Adrenal gland (tissue), 5 donors: ENCODE measurements around the gene ARL8B.

ENCODE experiments used
- CTCF ChIP-seq, 6 experiments: fragments of 450-650 bp in 4 of 6; fragments of 200-600 bp in 2 of 6; sonication (generic) in 1 of 6; IDR thresholded peaks; 1 replicate in 5 of 6; 2 replicates in 1 of 6; pipeline versions ENCODE4 v1.5.1 to v1.8.0; 2016 to 2021; ENCODE audit warnings: antibody characterized with exemption in 6 of 6, mild to moderate bottlenecking in 2 of 6, moderate library complexity in 1 of 6
- POLR2A ChIP-seq, 2 donors: fragments of 450-650 bp; IDR thresholded peaks; one replicate each; pipeline ENCODE4 v1.6.1; 2017; ENCODE audit warnings: antibody characterized with exemption in 2 of 2, mild to moderate bottlenecking in 2 of 2, moderate library complexity in 1 of 2
- donor health status: DM: no; HTN: no; CAD: no.

GRCh38 chr3:5123937-5124336, 1.8 kb downstream of the ARL8B start:
- TF ChIP-seq CTCF (IDR thresholded peaks at IDR 0.05) (no peak), POLR2A (IDR thresholded peaks at IDR 0.05) (no peak)
